ENCODE data around the gene CCR5. TPM values are rescaled to one million over a fixed set of nuclear protein-coding genes. Genes with fewer than 3 reads are reported as not detected.

The CCR5 gene
- total and polyA plus RNA-seq, 2 of the 8 experiments (the other 6 are each of a cell fraction or from before 2014, with no cell fraction given): not detected

GRCh38 chr3:46353647-46354410, 16.9 kb upstream of the CCR5 start, which contains the start of gene CCR2 (continued):
- TF ChIP-seq TAF7 (optimal IDR thresholded peaks at IDR 0.05; ENCODE audit: borderline replicate concordance, low read depth, low read length) (no peak), CHD7 (IDR thresholded peaks at IDR 0.05; ENCODE audit: insufficient replicate concordance, low read length) (no peak), SP2 (IDR thresholded peaks at IDR 0.05; ENCODE audit: low read length) (no peak), CTCF (IDR thresholded peaks at IDR 0.05; ENCODE audit: control extremely low read depth in 1 of 3, insufficient read depth in 1 of 3, low read depth in 1 of 3, low read length in 3 of 3) (no peak), KDM1A (IDR thresholded peaks at IDR 0.05; ENCODE audit: borderline replicate concordance, low read length) (no peak)
